Measurements from ENCODE around the gene RAP1GAP.

Gene RAP1GAP

GRCh38 chr1:21589618-21590017 is 79.5 kb downstream of the RAP1GAP start:
- no peak for DNase-seq

DNA sequence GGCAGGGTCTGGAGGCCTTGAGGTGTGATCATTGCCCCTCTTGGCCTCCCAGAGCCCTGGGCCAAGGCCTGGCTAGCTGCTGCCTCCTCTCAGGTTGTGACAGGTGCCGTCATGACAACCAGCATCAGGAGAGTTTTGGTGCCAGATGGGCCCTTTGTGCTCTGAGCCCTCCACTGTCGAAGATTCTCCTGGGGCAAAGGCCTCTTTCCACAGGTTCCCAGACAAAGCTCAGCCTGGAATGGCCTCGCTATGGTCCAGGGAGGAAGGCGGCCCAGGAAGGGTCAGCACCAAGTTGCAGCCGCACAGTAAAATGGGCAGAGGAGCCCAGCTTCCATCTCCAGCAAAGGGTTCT is 81.6 kb downstream of the RAP1GAP start:
- DNase-seq: peak; percentile 58

- peak; percentile 83 for DNase-seq
Observed at GRCh38 chr1:21586846-21587601, 82.1 kb downstream of the RAP1GAP start.

GRCh38 chr1:21586222-21586621 is 82.9 kb downstream of the RAP1GAP start:
- DNase-seq: no peak

GRCh38 chr1:21585037-21585436 is 84.1 kb downstream of the RAP1GAP start:
- no peak for DNase-seq

DNA sequence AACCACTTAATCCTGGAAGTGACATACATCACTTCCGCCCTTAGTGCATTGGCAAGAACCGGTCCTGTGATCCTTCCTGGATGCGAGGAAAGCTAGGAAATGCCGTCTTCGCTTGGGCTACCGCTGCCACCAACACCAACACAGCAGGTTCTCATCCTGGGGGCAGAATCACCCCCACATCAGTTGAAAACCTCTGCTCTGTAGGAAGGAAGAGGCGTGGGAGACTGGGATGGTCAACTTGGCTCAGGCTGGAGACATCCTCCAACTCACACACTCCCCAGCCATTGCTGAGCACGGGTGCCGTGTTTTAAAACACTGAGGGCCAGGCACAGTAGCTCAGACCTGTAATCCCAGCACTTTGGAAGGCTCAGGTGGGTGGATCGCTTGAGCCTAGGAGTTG is 85.1 kb downstream of the RAP1GAP start:
- DNase-seq: no peak

- peak; percentile 96 for DNase-seq
Observed at GRCh38 chr1:21579791-21580190, 89.4 kb downstream of the RAP1GAP start.

- DNase-seq: no peak
Observed at GRCh38 chr1:21577933-21578332, 91.2 kb downstream of the RAP1GAP start.

DNA sequence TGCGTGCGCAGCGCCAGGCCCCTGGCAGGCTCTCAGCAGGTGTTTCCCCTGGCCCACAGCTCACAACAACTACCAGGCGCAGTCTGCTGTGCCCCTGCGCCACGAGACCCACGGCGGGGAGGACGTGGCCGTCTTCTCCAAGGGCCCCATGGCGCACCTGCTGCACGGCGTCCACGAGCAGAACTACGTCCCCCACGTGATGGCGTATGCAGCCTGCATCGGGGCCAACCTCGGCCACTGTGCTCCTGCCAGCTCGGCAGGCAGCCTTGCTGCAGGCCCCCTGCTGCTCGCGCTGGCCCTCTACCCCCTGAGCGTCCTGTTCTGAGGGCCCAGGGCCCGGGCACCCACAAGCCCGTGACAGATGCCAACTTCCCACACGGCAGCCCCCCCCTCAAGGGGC is 91.8 kb downstream of the RAP1GAP start:
- DNase-seq: no peak

- DNase-seq: no peak
Observed at GRCh38 chr1:21576798-21577187, 92.4 kb downstream of the RAP1GAP start.

GRCh38 chr1:21576031-21576797 is 92.9 kb downstream of the RAP1GAP start:
- DNase-seq: no peak

GRCh38 chr1:21575351-21575942 is 93.7 kb downstream of the RAP1GAP start:
- no peak for DNase-seq

DNA sequence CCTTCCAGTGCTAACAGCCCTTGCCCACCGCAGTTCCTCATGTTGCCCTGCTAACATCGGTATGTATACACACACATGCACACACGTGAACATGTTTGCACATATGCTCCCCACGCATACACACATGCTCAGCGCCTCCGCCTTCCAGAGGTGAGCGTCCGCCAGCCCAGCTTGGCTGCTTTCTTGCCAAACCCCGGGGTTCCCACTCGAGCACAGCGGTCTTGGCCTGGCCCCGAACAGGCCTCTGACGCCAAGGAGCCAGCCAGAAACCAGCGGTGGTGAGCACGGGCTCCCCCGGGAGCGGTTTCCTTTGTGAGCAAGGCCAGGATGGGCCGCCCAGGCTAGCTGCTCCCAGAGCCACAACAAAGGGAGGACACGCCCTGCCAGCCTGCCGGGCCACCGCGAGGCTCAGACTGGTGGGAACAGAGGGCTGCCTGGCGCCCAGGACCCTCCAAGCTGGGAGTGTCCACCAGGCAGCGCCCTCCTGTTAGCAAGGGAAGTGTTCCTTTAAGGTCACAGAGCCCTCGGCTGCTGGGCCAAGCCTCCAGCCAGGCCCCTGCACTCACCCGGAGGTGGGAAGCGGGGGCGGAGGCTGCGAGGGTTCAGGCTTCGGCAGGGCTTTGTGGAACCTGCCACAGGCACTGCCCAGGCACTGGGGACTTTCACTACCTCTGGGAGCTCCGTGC is 94.5 kb downstream of the RAP1GAP start:
- DNase-seq: no peak

GRCh38 chr1:21573971-21574465 is 95.1 kb downstream of the RAP1GAP start:
- DNase-seq: peak; percentile 95

- DNase-seq: no peak
Observed at GRCh38 chr1:21573475-21573874, 95.7 kb downstream of the RAP1GAP start.

DNA sequence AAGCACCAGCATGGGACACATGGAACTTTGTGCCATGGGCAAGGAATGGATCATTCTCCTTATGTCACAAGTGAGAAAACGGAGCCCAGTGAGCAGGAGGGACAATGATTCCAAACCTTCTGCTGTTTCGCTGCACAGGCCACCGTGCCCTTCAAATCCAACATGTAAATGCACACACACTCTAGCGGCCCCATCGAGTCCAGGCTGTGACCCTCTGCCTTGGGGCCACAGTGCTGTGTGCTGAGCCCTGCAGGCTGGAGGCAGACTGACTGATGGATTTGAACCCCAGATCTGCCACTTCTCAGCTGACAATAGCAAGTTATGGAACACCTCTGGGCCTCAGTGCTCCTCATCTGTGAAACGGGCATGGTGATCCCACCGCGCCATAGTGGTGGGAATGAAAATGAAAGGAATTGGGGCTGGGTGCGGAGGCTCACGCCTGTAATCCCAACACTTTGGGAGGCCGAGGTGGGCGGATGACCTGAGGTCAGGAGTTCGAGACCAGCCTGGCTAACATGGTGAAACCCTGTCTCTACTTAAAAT is 96.4 kb downstream of the RAP1GAP start:
- no peak for DNase-seq

GRCh38 chr1:21572221-21572620 is 96.9 kb downstream of the RAP1GAP start:
- DNase-seq: no peak

DNA sequence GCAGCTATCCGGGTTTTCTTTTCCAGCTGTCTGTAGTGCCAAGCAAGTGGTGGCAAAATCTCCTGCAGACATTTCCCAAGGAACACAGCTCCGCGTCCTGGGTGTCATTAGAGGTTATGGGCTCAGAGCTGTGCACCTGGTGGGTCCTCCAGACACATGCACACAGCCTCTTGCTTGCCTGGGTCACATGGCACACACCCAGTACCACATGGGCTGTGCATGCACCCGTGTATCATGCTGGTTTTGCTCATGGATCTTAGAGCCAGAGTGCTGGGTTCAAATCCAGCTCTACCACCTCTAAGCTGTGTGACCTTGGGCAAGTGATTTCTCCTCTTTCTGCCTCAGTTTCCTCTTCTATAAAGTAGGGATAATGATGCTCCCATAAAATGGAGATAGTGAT is 98.3 kb downstream of the RAP1GAP start:
- no peak for DNase-seq

GRCh38 chr1:21570528-21570875 is 98.7 kb downstream of the RAP1GAP start:
- no peak for DNase-seq

GRCh38 chr1:21569820-21570527 is 99.2 kb downstream of the RAP1GAP start:
- DNase-seq: no peak

GRCh38 chr1:21568809-21569385 is 100.3 kb downstream of the RAP1GAP start:
- DNase-seq: no peak

Measured in DMS53 (cell line).